ENCODE results near the gene SFXN5. TPM values are rescaled to one million over a fixed set of nuclear protein-coding genes. Genes with fewer than 3 reads are reported as not detected.

SFXN5 gene
- total RNA-seq, 1 experiment from 2014 or later, result 25.9 TPM

GRCh38 chr2:73112026-73112912 is 40.8 kb upstream of the SFXN5 start:
- DNase-seq (ENCODE audit: low spot score) (peak; percentile 58), ATAC-seq (peak; percentile 13)
- Mint-ChIP-seq H3K36me3 (peaks cover 3% of the 10 kb centered on the region), H3K9me3 (peaks cover 5% of the 10 kb centered on the region), H3K4me1 (peaks cover 23% of the 10 kb centered on the region), H3K27me3 (ENCODE audit: low read depth) (peaks cover 26% of the 10 kb centered on the region), H3K27ac (no peak overlapping the region), H3K4me3 (peak overlapping the region; percentile 83)
- ChIA-PET CTCF (interaction anchor here (1.2 to 4.6 kb wide), 8 partner anchors 26 to 249 kb away, joined by 3 to 48 read pairs (median 12); no protein-coding TSS in a partner anchor), POLR2A (interaction anchor here (0.8 to 1.8 kb wide), 3 partner anchors 27 to 41 kb away, joined by 3 to 6 read pairs (median 3); partner anchors contain the start of gene SFXN5)
- 0 out of 2 replicates have a peak, but pooled peaks have one; percentile 52 for TF ChIP-seq E2F4 (CRISPR knock-in tag; IDR thresholded peaks at IDR 0.05; ENCODE audit: borderline replicate concordance, low read depth)
- no peak for TF ChIP-seq ZBTB21 (CRISPR knock-in tag; IDR thresholded peaks at IDR 0.05; ENCODE audit: borderline replicate concordance)
- TF ChIP-seq ELF4 (CRISPR knock-in tag; IDR thresholded peaks at IDR 0.05; ENCODE audit: low read depth), result peak; percentile 60; the same call in 1 of the 2 replicates
- peak; percentile 61; the same call in 1 of the 2 replicates for TF ChIP-seq E2F5 (CRISPR knock-in tag; IDR thresholded peaks at IDR 0.05)
- no peak for TF ChIP-seq NR3C1 (CRISPR knock-in tag; conservative IDR thresholded peaks at IDR 0.05; ENCODE audit: low read depth)
- no peak for TF ChIP-seq MYBL2 (CRISPR knock-in tag; IDR thresholded peaks at IDR 0.05)
- peak; percentile 98 for TF ChIP-seq KAT7 (CRISPR knock-in tag; IDR thresholded peaks at IDR 0.05; ENCODE audit: borderline replicate concordance)
- TF ChIP-seq CREM (CRISPR knock-in tag; IDR thresholded peaks at IDR 0.05), result 0 out of 2 replicates have a peak, but pooled peaks have one; percentile 32
- TF ChIP-seq ZNF263 (CRISPR knock-in tag; IDR thresholded peaks at IDR 0.05; ENCODE audit: low read depth), result peak; percentile 66; the same call in 1 of the 2 replicates
- peak; percentile 69; the same call in 1 of the 2 replicates for TF ChIP-seq MAX (CRISPR knock-in tag; IDR thresholded peaks at IDR 0.05)
- TF ChIP-seq IRF2 (CRISPR knock-in tag; IDR thresholded peaks at IDR 0.05; ENCODE audit: borderline replicate concordance, low read depth), result no peak
- TF ChIP-seq NFYB (CRISPR knock-in tag; conservative IDR thresholded peaks at IDR 0.05; ENCODE audit: low read depth), result no peak
- TF ChIP-seq FOXP4 (CRISPR knock-in tag; IDR thresholded peaks at IDR 0.05), result peak; percentile 76; the same call in 1 of the 2 replicates
- peak; percentile 77 for TF ChIP-seq HMGXB4 (CRISPR knock-in tag; IDR thresholded peaks at IDR 0.05)
- TF ChIP-seq ESRRA (CRISPR knock-in tag; IDR thresholded peaks at IDR 0.05; ENCODE audit: borderline replicate concordance), result peak; percentile 62; the same call in 1 of the 2 replicates
- peak; percentile 91; the same call in 1 of the 2 replicates for TF ChIP-seq RELA (CRISPR knock-in tag; IDR thresholded peaks at IDR 0.05; ENCODE audit: borderline replicate concordance)
- 0 out of 2 replicates have a peak, but pooled peaks have one; percentile 13 for TF ChIP-seq PREB (CRISPR knock-in tag; IDR thresholded peaks at IDR 0.05; ENCODE audit: borderline replicate concordance)
- no peak for TF ChIP-seq TP53 (CRISPR knock-in tag; IDR thresholded peaks at IDR 0.05)
- peak; percentile 31; the same call in 1 of the 2 replicates for TF ChIP-seq GABPB1 (CRISPR knock-in tag; IDR thresholded peaks at IDR 0.05)
- 0 out of 2 replicates have a peak, but pooled peaks have one; percentile 65 for TF ChIP-seq JUN (CRISPR knock-in tag; IDR thresholded peaks at IDR 0.05)
- TF ChIP-seq TCF7 (CRISPR knock-in tag; IDR thresholded peaks at IDR 0.05; ENCODE audit: low read depth), result 0 out of 2 replicates have a peak, but pooled peaks have one; percentile 2
- peak; percentile 63; the same call in 1 of the 2 replicates for TF ChIP-seq ATF1 (CRISPR knock-in tag; IDR thresholded peaks at IDR 0.05)
